Measurements from ENCODE around the gene PSME4.
"Not testable (repeated sequence)": the region's sequence is repeated elsewhere in the genome, so short reads cannot be mapped to it uniquely, and the experiment has no call there.

Gene PSME4

GRCh38 chr2:53851052-53851757, 119.6 kb downstream of the PSME4 start:
- DNase-seq, H3K4me1 Mint-ChIP-seq, ATAC-seq, H3K27me3 Mint-ChIP-seq, H3K9me3 Mint-ChIP-seq, H3K27ac Mint-ChIP-seq, H3K4me3 Mint-ChIP-seq: not testable (repeated sequence)
- H3K36me3 Mint-ChIP-seq (ENCODE audit: low read depth) = peaks cover 29% of the 10 kb centered on the region

- ATAC-seq = no peak
- Mint-ChIP-seq H3K27ac (no peak overlapping the region), H3K27me3 (no peaks in the 10 kb centered on the region), H3K4me3 (no peak overlapping the region), H3K36me3 (ENCODE audit: low read depth) (peaks cover 14% of the 10 kb centered on the region), H3K9me3 (no peaks in the 10 kb centered on the region), H3K4me1 (peaks cover 1% of the 10 kb centered on the region)
- DNase-seq = no peak
Observed at GRCh38 chr2:53848062-53848461, 122.7 kb downstream of the PSME4 start.

GRCh38 chr2:53843595-53843994, 127.2 kb downstream of the PSME4 start:
- no peak for ATAC-seq
- Mint-ChIP-seq H3K27me3 (no peaks in the 10 kb centered on the region), H3K9me3 (no peaks in the 10 kb centered on the region), H3K27ac (no peak overlapping the region), H3K4me3 (no peak overlapping the region), H3K4me1 (peaks cover 4% of the 10 kb centered on the region), H3K36me3 (ENCODE audit: low read depth) (peaks cover 4% of the 10 kb centered on the region)
- DNase-seq = no peak

GRCh38 chr2:53842891-53843290, 127.9 kb downstream of the PSME4 start:
- no peaks in the 10 kb centered on the region for H3K36me3 Mint-ChIP-seq (ENCODE audit: low read depth)
- H3K27ac Mint-ChIP-seq = no peak overlapping the region
- peaks cover 4% of the 10 kb centered on the region for H3K4me1 Mint-ChIP-seq
- ATAC-seq (no peak), DNase-seq (no peak)
- H3K27me3 Mint-ChIP-seq = no peaks in the 10 kb centered on the region
- H3K4me3 Mint-ChIP-seq = no peak overlapping the region
- H3K9me3 Mint-ChIP-seq = no peaks in the 10 kb centered on the region

- not testable (repeated sequence) for H3K4me1 Mint-ChIP-seq; DNase-seq; H3K27me3 Mint-ChIP-seq; H3K4me3 Mint-ChIP-seq; H3K27ac Mint-ChIP-seq; ATAC-seq; H3K9me3 Mint-ChIP-seq; H3K36me3 Mint-ChIP-seq (ENCODE audit: low read depth)
Observed at GRCh38 chr2:53841651-53842050, 129.1 kb downstream of the PSME4 start.

GRCh38 chr2:53840580-53840979, 130.2 kb downstream of the PSME4 start:
- peaks cover 4% of the 10 kb centered on the region for H3K4me1 Mint-ChIP-seq
- H3K4me3 Mint-ChIP-seq = no peak overlapping the region
- no peaks in the 10 kb centered on the region for H3K27me3 Mint-ChIP-seq
- ATAC-seq (no peak), DNase-seq (no peak)
- no peak overlapping the region for H3K27ac Mint-ChIP-seq
- H3K9me3 Mint-ChIP-seq = no peaks in the 10 kb centered on the region
- H3K36me3 Mint-ChIP-seq (ENCODE audit: low read depth) = peaks cover 3% of the 10 kb centered on the region

- H3K4me1 Mint-ChIP-seq; ATAC-seq; H3K27ac Mint-ChIP-seq; H3K27me3 Mint-ChIP-seq; DNase-seq; H3K36me3 Mint-ChIP-seq (ENCODE audit: low read depth); H3K4me3 Mint-ChIP-seq: not testable (repeated sequence)
- peaks cover 15% of the 10 kb centered on the region for H3K9me3 Mint-ChIP-seq
Observed at GRCh38 chr2:53829980-53830290, 140.9 kb downstream of the PSME4 start.

- no peak overlapping the region for H3K4me3 Mint-ChIP-seq
- H3K36me3 Mint-ChIP-seq (ENCODE audit: low read depth) = peaks cover 5% of the 10 kb centered on the region
- H3K9me3 Mint-ChIP-seq = peaks cover 10% of the 10 kb centered on the region
- no peak overlapping the region for H3K27ac Mint-ChIP-seq
- DNase-seq (no peak), ATAC-seq (no peak)
- no peaks in the 10 kb centered on the region for H3K4me1 Mint-ChIP-seq
- no peaks in the 10 kb centered on the region for H3K27me3 Mint-ChIP-seq
Observed at GRCh38 chr2:53829273-53829979, 141.4 kb downstream of the PSME4 start.

GRCh38 chr2:53828331-53828730, 142.5 kb downstream of the PSME4 start:
- H3K27me3 Mint-ChIP-seq = no peaks in the 10 kb centered on the region
- peaks cover 10% of the 10 kb centered on the region for H3K9me3 Mint-ChIP-seq
- H3K27ac Mint-ChIP-seq = no peak overlapping the region
- DNase-seq (no peak), ATAC-seq (no peak)
- H3K4me3 Mint-ChIP-seq = no peak overlapping the region
- H3K36me3 Mint-ChIP-seq (ENCODE audit: low read depth) = peaks cover 3% of the 10 kb centered on the region
- no peaks in the 10 kb centered on the region for H3K4me1 Mint-ChIP-seq

- Mint-ChIP-seq H3K27ac (no peak overlapping the region), H3K4me3 (no peak overlapping the region), H3K9me3 (peaks cover 10% of the 10 kb centered on the region), H3K36me3 (ENCODE audit: low read depth) (peaks cover 5% of the 10 kb centered on the region), H3K27me3 (no peaks in the 10 kb centered on the region), H3K4me1 (no peaks in the 10 kb centered on the region)
- DNase-seq = no peak
- no peak for ATAC-seq
Observed at GRCh38 chr2:53827398-53828175, 143.2 kb downstream of the PSME4 start.

GRCh38 chr2:53826587-53827397, 144.0 kb downstream of the PSME4 start:
- ATAC-seq (no peak), DNase-seq (no peak)
- H3K27ac Mint-ChIP-seq = no peak overlapping the region
- H3K4me1 Mint-ChIP-seq = no peaks in the 10 kb centered on the region
- H3K4me3 Mint-ChIP-seq = no peak overlapping the region
- H3K36me3 Mint-ChIP-seq (ENCODE audit: low read depth) = peaks cover 5% of the 10 kb centered on the region
- H3K27me3 Mint-ChIP-seq = no peaks in the 10 kb centered on the region
- H3K9me3 Mint-ChIP-seq = peaks cover 10% of the 10 kb centered on the region

- Mint-ChIP-seq H3K4me1 (no peaks in the 10 kb centered on the region), H3K27ac (no peak overlapping the region), H3K27me3 (no peaks in the 10 kb centered on the region), H3K36me3 (ENCODE audit: low read depth) (peaks cover 3% of the 10 kb centered on the region), H3K4me3 (no peak overlapping the region), H3K9me3 (peaks cover 10% of the 10 kb centered on the region)
- DNase-seq (no peak), ATAC-seq (no peak)
Observed at GRCh38 chr2:53826030-53826410, 144.8 kb downstream of the PSME4 start.

GRCh38 chr2:53823639-53824038, 147.2 kb downstream of the PSME4 start:
- not testable (repeated sequence) for H3K9me3 Mint-ChIP-seq; H3K36me3 Mint-ChIP-seq (ENCODE audit: low read depth); H3K27me3 Mint-ChIP-seq; H3K4me3 Mint-ChIP-seq; H3K27ac Mint-ChIP-seq; H3K4me1 Mint-ChIP-seq; ATAC-seq
- peak; percentile 7 for DNase-seq

GRCh38 chr2:53821810-53822209, 149.0 kb downstream of the PSME4 start:
- Mint-ChIP-seq H3K4me1 (no peaks in the 10 kb centered on the region), H3K27me3 (no peaks in the 10 kb centered on the region)

More at GRCh38 chr2:53821810-53822209, 149.0 kb downstream of the PSME4 start:
- Mint-ChIP-seq H3K4me3 (no peak overlapping the region), H3K27ac (no peak overlapping the region), H3K9me3 (no peaks in the 10 kb centered on the region), H3K36me3 (ENCODE audit: low read depth) (peaks cover 13% of the 10 kb centered on the region)
- no peak for ATAC-seq
- DNase-seq = no peak
